Right renal cortex interstitium (tissue), 3 donors: ENCODE measurements around the gene ARL11. TPM values are rescaled to one million over a fixed set of nuclear protein-coding genes. Genes with fewer than 3 reads are reported as not detected.
"Not testable (repeated sequence)": the region's sequence is repeated elsewhere in the genome, so short reads cannot be mapped to it uniquely, and the experiment has no call there.

ENCODE experiments used
- DNase-seq, 3 donors: peaks; one replicate each; pipeline ENCODE4 v3.0.0-alpha.2; 2013; ENCODE audit warnings: low read depth in 3 of 3, low spot score in 2 of 3
- polyA plus RNA-seq, 3 donors: library from polyadenylated mRNA; unstranded; fragments of 120-200 nt; gene quantifications; one replicate each; pipeline ENCODE4 v1.2.1, GENCODE V29; 2013; ENCODE audit not compliant: insufficient read length in 3 of 3

ARL11 gene
- under 1 TPM; 0.28 to 0.49 (median 0.44) TPM for polyA plus RNA-seq

DNA sequence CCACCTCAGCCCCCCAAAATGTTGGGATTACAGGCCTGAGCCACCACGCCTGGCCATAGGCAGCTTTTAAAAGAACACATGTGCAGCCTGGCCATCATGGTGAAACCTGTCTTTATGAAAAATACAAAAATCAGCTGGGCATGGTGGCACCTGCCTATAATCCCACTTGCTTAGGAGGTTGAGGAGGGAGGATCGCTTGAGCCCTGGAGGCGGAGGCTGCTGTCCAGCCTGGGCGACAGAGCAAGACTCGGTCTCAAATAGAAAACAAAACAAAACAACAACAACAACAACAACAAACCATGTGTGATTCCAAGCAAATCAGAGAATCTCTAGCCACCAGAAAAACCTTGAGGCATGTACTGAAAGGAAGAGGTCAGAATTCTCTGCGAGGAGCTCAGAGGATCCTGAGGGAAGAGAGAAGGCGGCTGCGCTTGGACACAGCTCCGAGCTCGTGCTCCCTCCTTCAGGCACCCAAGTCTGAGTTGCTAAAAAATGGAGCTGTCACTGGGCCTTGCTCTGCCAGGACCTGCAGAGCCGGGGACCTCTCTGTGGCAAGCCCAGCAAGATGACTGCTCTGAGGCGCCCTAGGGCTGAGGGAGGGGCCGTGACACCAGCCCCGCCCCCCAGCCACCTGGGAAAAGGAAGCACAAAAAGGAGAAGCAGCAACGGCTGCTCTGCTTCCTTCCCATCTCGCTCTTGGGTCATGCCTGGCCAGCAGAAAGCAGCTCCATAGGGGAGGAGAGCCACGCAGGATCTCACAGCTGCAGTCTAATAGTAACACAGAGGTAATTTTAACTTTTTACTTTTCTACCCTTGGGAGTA lies at the start of gene ARL11:
Gene ARL11, plus strand, starts transcription at position 677 of the 822 bp plus-strand sequence. CDS start 1,941 bp downstream, outside the sequence.
- no peak for DNase-seq

GRCh38 chr13:49579501-49579900 lies 48.8 kb upstream of the ARL11 start:
- no peak for DNase-seq

DNA sequence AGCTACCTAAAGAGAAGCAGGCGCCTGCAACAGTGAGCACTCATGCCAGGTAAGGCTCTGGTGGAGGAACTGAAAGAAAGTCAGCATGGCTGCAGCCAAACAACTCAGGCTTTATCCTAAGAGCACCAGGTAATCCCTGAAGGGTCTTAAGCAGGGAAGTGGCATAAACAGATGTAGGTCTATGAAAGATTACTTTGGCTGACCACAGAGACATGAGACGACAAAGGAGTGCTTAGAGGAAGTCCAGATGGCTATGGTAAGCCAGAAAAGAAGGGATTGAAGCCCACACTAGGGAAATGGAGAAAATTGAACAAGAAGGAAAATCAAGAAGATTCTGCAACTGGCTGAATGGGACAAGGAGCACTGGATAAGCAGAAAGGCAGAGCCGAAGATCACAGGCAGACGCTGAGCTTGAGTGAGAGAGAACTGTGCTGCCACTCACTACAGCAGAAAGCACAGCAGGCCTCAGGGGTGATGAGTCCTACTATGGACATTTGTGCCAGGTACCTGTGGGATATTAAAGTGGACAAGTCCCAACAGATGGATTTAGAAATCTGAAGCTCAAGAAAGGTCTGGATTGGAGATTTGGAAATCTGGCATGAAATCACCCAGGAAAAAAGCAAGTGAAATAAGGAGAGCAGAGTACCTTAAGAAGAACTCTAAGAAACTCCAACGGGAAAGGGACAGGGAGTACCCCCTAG lies 47.2 kb upstream of the ARL11 start:
- no peak for DNase-seq

DNA sequence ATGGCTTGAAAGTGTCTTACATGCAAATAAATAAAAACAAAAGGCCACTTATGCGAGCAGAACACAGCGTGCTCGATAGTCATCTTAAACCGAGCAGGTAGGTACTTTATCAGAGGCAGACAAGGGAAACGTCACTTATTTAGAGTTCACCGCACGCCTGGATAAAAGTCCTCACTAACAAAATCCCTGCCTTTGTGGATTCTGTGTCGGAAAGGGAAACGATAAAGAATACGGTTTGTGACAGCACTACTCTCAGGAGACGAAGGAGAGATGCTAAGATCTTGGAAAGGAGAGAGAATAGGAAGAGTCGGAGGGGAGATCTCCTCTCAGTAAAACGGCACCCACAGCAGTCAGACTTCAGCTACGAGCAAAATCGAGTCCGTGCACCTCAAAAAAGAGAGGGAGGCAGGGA lies 43.5 kb upstream of the ARL11 start:
- peak in 1 of 3 donors; percentile 23 for DNase-seq

- DNase-seq: peak; percentile 31 to 54 (median 44)
Observed at GRCh38 chr13:49585220-49586157, 42.8 kb upstream of the ARL11 start, which contains the start of gene RCBTB1. Gene RCBTB1, minus strand, starts transcription at chr13:49585558. Its CDS starts 18,279 bp downstream, at chr13:49567279.

DNA sequence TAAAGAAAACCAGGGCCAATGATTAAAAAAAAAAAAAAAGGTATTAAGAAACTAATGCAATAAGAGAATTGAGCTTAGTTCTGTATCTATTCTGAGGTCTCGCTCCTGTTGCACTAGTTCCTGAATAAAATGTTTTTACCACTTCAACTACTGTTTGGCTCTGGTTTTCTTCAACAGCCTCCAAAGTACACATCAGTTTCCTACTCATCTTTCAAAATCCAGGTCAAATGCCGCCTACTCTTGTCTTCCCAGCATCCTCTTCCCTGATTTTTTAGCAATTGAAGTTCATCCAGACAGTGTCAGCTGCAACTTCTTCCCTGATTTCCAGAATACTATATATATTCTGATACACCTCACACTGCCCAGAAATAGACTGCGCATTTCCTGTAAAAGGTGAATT lies 41.6 kb upstream of the ARL11 start:
- DNase-seq: no peak

DNA sequence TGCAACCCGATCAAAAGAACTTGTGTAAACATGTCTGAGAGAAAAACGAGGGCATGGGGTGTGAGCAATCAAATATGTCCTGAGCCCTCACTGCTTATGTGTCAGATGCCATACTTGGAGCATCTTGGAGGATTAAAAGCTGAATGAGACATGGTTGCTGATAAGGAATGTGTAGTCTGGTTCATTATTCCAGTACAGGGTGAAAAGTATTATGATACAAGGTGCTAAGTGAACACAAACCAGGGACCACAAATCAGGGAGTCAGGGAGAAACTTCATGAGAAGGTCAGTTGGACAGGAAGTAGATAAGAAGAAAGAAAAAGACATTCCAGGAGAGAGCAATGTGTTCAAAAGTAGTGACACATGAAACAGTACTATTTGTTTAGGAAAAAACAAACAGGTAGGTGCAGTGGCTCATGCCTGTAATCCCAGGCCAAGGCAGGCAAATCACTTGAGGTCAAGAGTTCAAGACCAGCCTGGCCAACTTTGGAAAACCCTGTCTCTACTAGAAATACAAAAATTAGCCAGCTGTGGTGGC lies 40.9 kb upstream of the ARL11 start:
- DNase-seq: no peak

DNA sequence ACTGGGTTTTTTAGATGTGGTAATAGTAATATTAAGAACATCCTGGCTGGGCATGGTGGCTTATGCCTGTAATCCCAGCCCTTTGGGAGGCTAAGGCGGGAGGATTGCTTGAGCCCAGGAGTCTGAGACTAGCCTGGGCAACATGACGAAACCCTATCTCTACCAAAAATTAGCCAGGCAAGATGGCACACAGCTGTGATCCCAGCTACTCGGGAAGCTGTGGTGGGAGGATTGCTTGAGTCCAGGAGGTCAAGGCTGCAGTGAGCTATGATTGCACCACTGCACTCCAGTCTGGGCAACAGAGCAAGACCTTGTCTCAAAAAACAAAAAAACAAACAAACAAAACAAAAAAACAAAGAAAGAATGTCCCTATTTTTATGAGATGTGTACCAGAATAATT lies 37.6 kb upstream of the ARL11 start:
- not testable (repeated sequence) for DNase-seq

DNA sequence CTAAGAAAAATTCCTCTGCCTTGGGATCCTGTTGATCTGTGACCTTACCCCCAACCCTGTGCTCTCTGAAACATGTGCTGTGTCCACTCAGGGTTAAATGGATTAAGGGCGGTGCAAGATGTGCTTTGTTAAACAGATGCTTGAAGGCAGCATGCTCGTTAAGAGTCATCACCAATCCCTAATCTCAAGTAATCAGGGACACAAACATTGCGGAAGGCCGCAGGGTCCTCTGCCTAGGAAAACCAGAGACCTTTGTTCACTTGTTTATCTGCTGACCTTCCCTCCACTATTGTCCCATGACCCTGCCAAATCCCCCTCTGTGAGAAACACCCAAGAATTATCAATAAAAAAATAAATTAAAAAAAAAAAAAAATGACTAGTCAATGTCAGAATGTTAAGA lies 34.4 kb upstream of the ARL11 start:
- DNase-seq: not testable (repeated sequence)

- no peak for DNase-seq
Observed at GRCh38 chr13:49594576-49594975, 33.7 kb upstream of the ARL11 start.

DNA sequence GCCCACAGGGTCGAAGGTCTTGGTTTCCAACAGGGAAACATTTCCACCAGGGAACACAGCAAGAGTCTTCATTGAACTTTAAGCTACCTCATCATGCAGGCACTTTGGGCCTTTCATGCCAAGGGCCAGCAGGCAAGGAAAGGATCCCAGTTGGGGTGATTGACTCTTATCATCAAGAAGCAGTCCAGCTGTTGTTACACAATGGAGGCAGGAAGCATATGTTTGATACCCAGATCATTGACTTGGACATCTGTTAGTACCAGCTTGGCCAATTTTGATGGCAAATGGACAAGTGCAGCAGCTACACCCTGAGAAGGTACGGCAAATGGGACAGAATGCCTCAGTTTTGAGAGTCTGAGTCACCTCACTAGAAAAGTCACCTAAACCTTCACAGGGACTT lies 32.1 kb upstream of the ARL11 start:
- DNase-seq: no peak

- DNase-seq: no peak
Observed at GRCh38 chr13:49597043-49597641, 31.2 kb upstream of the ARL11 start.

- DNase-seq: no peak
Observed at GRCh38 chr13:49602005-49602404, 26.3 kb upstream of the ARL11 start.

DNA sequence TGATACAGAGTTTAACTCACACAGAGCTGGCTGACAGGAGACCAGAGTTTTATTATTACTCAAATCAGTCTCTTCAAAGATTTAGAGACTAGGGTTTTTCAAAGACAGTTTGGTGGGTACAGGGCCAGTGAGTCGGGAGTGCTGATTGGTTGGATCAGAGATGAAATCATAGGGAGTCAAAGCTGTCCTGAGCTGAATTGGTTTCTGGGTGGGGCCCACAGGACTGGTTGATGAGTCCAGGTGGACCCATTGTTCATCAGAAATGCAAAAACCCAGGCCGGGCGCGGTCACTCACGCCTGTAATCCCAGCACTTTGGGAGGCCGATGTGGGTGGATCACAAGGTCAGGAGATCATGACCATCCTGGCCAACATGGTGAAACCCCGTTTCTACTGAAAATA lies 25.7 kb upstream of the ARL11 start:
- DNase-seq: not testable (repeated sequence)

- DNase-seq: no peak
Observed at GRCh38 chr13:49604570-49604969, 23.7 kb upstream of the ARL11 start.

DNA sequence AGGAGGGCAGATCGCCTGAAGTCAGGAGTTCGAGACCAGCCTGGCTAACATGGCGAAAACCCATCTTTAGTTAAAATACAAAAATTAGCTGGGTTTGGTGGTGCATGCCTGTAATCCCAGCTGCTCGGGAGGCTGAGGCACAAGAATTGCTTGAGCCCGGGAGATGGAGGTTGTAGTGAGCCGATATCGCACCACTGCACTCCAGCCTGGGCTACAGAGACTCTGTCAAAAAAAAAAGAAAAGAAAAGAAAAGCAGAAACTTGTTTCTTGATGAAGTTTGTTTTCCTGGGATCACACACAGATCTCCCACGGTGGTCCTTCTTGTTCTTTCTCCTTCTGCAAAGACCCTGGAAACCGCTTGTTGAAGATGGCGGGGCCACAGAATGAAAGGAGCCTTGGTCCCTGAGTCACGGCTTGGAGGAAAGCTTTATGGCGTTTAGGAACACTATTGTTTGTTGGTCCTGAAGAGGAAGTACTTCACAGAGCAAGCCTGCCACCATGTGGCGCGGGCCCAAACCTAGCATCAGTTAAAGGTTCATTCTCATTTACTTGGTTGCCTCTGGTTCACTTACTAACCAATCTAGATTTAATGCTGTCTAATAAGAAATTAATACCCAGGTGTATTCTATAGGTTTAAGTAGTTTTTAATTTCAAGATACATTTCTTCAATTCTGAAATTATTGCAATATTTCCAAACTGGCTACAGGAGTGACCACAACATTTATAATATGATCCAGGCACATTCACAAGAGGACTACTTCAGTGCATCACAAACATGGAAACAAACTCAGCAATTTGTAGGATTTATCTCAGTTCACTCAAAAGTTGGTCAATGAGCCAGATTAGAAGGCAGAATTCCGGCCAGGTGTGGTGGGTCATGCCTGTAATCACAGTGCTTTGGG lies 21.3 kb upstream of the ARL11 start:
- DNase-seq: peak; percentile 56 to 67 (median 66)

- no peak for DNase-seq
Observed at GRCh38 chr13:49607761-49608160, 20.5 kb upstream of the ARL11 start.

- no peak for DNase-seq
Observed at GRCh38 chr13:49608651-49609331, 19.5 kb upstream of the ARL11 start.
